ENCODE results near the gene BOLA2.
"Not testable (repeated sequence)": the region's sequence is repeated elsewhere in the genome, so short reads cannot be mapped to it uniquely, and the experiment has no call there.

BOLA2 gene

DNA sequence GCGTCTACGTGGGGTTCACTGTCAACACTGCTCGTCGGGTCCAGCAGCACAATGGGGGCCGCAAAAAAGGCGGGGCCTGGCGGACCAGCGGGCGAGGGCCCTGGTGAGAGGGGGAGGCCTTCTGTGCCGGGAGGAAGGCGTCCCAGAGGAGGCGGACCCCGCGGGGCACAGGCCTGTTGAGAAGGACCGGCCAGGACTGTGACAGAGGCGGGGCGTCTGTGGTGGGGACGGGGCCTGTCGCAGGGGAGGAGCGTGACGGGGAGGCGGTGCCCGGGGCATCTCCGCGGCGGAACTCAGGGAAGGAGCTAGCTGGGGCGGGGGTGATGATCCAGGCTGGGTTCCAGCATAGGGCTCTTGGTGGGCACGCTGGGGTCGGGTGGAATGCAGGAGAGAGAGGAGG, 677 bp upstream of the BOLA2 start:
- H3K27me3 ChIP-seq (ENCODE audit: control insufficient read depth, insufficient read depth, low read length); H3K27ac ChIP-seq (ENCODE audit: low read depth, low read length); H3K36me3 ChIP-seq (ENCODE audit: control insufficient read depth, insufficient read depth, low read length); H3K4me1 ChIP-seq (ENCODE audit: control insufficient read depth, insufficient read depth, low read length); H3K9ac ChIP-seq (ENCODE audit: low read depth, low read length); H3K9me3 ChIP-seq (ENCODE audit: control insufficient read depth, insufficient read depth, low read length); H3K4me3 ChIP-seq (ENCODE audit: low read depth, low read length): not testable (repeated sequence)

DNA sequence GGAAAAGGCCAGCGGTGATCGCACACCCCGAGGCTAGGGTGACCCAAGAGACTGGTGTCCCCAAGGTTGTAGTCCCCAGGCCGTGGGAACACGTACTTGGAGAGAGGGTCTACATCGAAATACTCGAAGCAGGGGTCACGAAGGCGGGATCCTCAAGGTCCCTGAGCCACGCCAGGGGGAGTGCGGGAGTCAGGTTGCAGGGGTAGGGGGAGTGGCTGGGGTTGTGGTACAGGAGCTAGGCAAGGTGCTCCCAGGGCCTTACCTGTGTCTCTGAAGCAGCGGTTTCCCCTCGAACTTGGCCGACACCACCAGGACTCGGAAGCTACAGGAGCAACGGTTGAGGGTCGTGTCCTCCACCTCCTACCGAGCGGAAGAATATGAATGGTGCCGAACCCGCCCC, 397 bp downstream of the BOLA2 start:
- not testable (repeated sequence) for H3K9ac ChIP-seq (ENCODE audit: low read depth, low read length); H3K27ac ChIP-seq (ENCODE audit: low read depth, low read length); H3K9me3 ChIP-seq (ENCODE audit: control insufficient read depth, insufficient read depth, low read length); H3K36me3 ChIP-seq (ENCODE audit: control insufficient read depth, insufficient read depth, low read length); H3K27me3 ChIP-seq (ENCODE audit: control insufficient read depth, insufficient read depth, low read length); H3K4me3 ChIP-seq (ENCODE audit: low read depth, low read length); H3K4me1 ChIP-seq (ENCODE audit: control insufficient read depth, insufficient read depth, low read length)

DNA sequence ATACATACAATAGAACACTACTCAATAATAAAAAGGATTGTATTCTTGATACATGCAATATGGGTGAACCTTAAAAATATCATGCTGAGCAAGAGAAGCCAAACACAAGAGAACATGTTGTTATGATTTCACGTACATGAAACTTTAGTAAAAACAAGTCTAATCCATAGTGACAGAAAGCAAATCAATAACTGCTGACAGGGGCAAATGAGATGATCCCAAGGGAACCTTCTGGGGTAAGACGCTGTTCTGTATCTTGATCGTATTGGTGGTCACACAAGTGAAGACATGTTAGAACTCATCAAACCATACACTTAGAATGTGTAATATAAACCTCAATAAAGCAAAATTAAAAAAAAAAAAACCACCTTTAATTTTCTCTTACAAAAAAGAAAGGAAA, 28.8 kb downstream of the BOLA2 start:
- H3K36me3 ChIP-seq (ENCODE audit: control insufficient read depth, insufficient read depth, low read length); H3K9ac ChIP-seq (ENCODE audit: low read depth, low read length); H3K4me3 ChIP-seq (ENCODE audit: low read depth, low read length); H3K9me3 ChIP-seq (ENCODE audit: control insufficient read depth, insufficient read depth, low read length); H3K27ac ChIP-seq (ENCODE audit: low read depth, low read length); H3K27me3 ChIP-seq (ENCODE audit: control insufficient read depth, insufficient read depth, low read length); H3K4me1 ChIP-seq (ENCODE audit: control insufficient read depth, insufficient read depth, low read length): not testable (repeated sequence)

DNA sequence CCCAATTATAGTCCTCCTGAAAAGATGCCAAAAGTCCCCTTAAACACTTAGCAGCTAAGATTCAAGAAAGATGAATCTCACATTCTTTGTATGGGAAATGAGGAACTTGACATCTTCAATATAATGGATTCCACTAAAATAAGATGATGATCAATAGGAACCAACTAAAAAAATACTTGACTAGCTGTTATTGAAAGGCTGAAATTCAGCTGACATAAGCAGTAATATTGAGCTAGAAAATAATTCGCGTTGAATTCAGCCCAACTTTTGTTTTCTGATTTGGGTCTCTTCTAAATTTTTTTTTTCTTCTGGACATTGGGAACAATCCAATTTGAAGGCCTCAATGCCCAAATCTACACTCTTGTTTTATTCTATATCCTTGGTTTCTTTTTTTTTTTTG, 30.6 kb downstream of the BOLA2 start:
- H3K9me3 ChIP-seq (ENCODE audit: control insufficient read depth, insufficient read depth, low read length); H3K27ac ChIP-seq (ENCODE audit: low read depth, low read length); H3K9ac ChIP-seq (ENCODE audit: low read depth, low read length); H3K36me3 ChIP-seq (ENCODE audit: control insufficient read depth, insufficient read depth, low read length); H3K4me3 ChIP-seq (ENCODE audit: low read depth, low read length); H3K27me3 ChIP-seq (ENCODE audit: control insufficient read depth, insufficient read depth, low read length); H3K4me1 ChIP-seq (ENCODE audit: control insufficient read depth, insufficient read depth, low read length): not testable (repeated sequence)

DNA sequence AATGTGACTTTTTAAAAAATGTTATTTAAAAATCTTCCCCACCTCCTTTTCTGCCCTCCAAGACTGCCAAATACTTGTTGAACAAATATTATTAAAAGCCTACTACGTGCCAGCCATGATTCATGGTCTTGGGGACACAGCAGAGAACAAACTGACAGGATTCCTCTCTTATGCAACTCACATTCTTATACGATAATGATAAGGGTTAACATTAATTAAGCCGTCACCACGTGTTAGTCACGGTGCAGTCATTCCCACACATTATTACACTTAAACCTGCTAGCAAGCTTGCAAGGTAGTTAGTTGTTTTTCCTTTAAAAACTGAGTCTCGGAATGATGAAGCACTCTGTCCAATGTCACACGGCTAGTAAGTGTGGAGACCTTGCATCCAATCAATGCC, 48.9 kb downstream of the BOLA2 start:
- H3K36me3 ChIP-seq (ENCODE audit: control insufficient read depth, insufficient read depth, low read length); H3K4me1 ChIP-seq (ENCODE audit: control insufficient read depth, insufficient read depth, low read length); H3K4me3 ChIP-seq (ENCODE audit: low read depth, low read length); H3K27me3 ChIP-seq (ENCODE audit: control insufficient read depth, insufficient read depth, low read length); H3K9ac ChIP-seq (ENCODE audit: low read depth, low read length); H3K27ac ChIP-seq (ENCODE audit: low read depth, low read length); H3K9me3 ChIP-seq (ENCODE audit: control insufficient read depth, insufficient read depth, low read length): not testable (repeated sequence)
